Lung (tissue), 12 donors: Measurements from ENCODE around the gene ANKS1B. TPM values are rescaled to one million over a fixed set of nuclear protein-coding genes. Genes with fewer than 3 reads are reported as not detected.

Source experiments
- ATAC-seq: fragments of 200-7000 bp; cut with Tn5 transposase; one replicate; pipeline ENCODE4 v1.9.1; 2020; ENCODE audit warnings: moderate number of reproducible peaks; ENCODE audit not compliant: insufficient read depth, low FRiP score
- DNase-seq, 3 donors: peaks; one replicate each; pipeline ENCODE4 v3.0.0-alpha.2; 2013 to 2017
- H3K27ac ChIP-seq, 2 donors: one replicate each; pipeline ENCODE4 v1.5.1; 2013; ENCODE audit warnings: mild to moderate bottlenecking in 2 of 2, moderate library complexity in 2 of 2, control low read depth in 1 of 2, inconsistent platforms in 1 of 2, low read depth in 1 of 2, low read length in 1 of 2
- H3K27me3 ChIP-seq, 3 donors: one replicate each; pipeline ENCODE4 v1.5.1; 2013; ENCODE audit warnings: low read length in 2 of 3; ENCODE audit not compliant: control insufficient read depth in 3 of 3, insufficient read depth in 3 of 3
- H3K36me3 ChIP-seq, 4 donors: one replicate each; pipeline ENCODE4 v1.5.1; 2013; ENCODE audit warnings: low read length in 4 of 4, mild to moderate bottlenecking in 1 of 4, moderate library complexity in 1 of 4; ENCODE audit not compliant: control insufficient read depth in 4 of 4, insufficient read depth in 4 of 4
- H3K4me1 ChIP-seq, 5 donors: one replicate each; pipeline ENCODE4 v1.5.1; 2013; ENCODE audit warnings: low read length in 5 of 5, mild to moderate bottlenecking in 2 of 5, moderate library complexity in 1 of 5; ENCODE audit not compliant: control insufficient read depth in 5 of 5, insufficient read depth in 5 of 5
- H3K4me3 ChIP-seq: one replicate; pipeline ENCODE4 v1.5.1; 2013; ENCODE audit warnings: mild to moderate bottlenecking, control low read depth, moderate library complexity
- H3K9ac ChIP-seq, 2 donors: one replicate each; pipeline ENCODE4 v1.5.1; 2013; ENCODE audit warnings: low read length in 2 of 2, control low read depth in 1 of 2; ENCODE audit not compliant: insufficient read depth in 1 of 2
- H3K9me3 ChIP-seq, 4 donors: one replicate each; pipeline ENCODE4 v1.5.1; 2013; ENCODE audit warnings: low read length in 3 of 4, mild to moderate bottlenecking in 1 of 4, moderate library complexity in 1 of 4; ENCODE audit not compliant: control insufficient read depth in 4 of 4, insufficient read depth in 3 of 4
- WGBS, 2 donors: extraction: QIAGEN DNeasy Blood & Tissue Kit; methylation state at CpG; one replicate each; pipeline ENCODE4 v1.1.7; 2013; 5-methylcytosine and 5-hydroxymethylcytosine counted together
- polyA plus RNA-seq, 2 donors: library from polyadenylated mRNA; stranded (reverse); fragments of 200-250 nt; gene quantifications; one replicate each; pipeline ENCODE4 v1.2.1, GENCODE V29; 2013
- total RNA-seq, 2 donors: library from RNA; depleted of rRNA in 1 of 2; stranded (reverse); fragments of >200 nt in 1 of 2; gene quantifications; one replicate each; pipeline ENCODE4 v1.2.1, GENCODE V29; 2014 to 2021
- TF ChIP-seq, protein P1 (sequence below): IDR thresholded peaks from 2 replicates; pipeline ENCODE4 v1.5.1; 2012; ENCODE audit warnings: mild to moderate bottlenecking; ENCODE audit errors: control extremely low read depth, extremely low read depth
- donor health status: control.
- donor health status: control.
- donor health status: Bipolar disorder and iron deficiency.
- donor health status: healthy.
- donor health status: DM: yes; HTN: yes; CAD: no.

Gene ANKS1B
- total and polyA plus RNA-seq, 4 donors, result 0.32 to 10.3 (median 3.7) TPM

DNA sequence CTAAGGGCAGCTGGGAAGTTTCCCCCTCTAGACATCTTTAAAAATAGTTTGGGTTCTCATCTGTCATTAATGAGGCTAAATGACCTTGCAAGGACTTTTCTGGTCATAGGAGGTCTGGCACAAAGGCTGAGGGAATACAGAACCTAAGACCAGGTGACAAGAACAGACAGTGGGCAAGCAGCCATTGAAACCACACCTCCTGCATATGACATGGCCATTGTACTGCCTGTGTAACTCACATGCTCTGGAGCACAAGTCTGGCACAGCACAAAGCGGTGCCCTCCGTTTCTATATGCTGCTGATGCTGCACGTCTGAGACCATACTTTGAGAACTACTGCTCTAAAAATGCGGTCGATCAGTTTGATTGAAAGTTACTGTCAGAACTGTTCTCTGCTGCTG lies 1196.3 kb downstream of the ANKS1B start:
- H3K36me3 ChIP-seq, result no peaks in the 10 kb centered on the region
- no peak overlapping the region for H3K9ac ChIP-seq
- 90 to 96% methylated on average over 5 of the region's 5 CpGs for WGBS, 2 donors
- H3K4me1 ChIP-seq, result no peaks in the 10 kb centered on the region
- no peak overlapping the region for H3K4me3 ChIP-seq
- no peaks in the 10 kb centered on the region for H3K27me3 ChIP-seq
- ATAC-seq (no peak), DNase-seq (no peak)
- TF ChIP-seq, protein P1, sequence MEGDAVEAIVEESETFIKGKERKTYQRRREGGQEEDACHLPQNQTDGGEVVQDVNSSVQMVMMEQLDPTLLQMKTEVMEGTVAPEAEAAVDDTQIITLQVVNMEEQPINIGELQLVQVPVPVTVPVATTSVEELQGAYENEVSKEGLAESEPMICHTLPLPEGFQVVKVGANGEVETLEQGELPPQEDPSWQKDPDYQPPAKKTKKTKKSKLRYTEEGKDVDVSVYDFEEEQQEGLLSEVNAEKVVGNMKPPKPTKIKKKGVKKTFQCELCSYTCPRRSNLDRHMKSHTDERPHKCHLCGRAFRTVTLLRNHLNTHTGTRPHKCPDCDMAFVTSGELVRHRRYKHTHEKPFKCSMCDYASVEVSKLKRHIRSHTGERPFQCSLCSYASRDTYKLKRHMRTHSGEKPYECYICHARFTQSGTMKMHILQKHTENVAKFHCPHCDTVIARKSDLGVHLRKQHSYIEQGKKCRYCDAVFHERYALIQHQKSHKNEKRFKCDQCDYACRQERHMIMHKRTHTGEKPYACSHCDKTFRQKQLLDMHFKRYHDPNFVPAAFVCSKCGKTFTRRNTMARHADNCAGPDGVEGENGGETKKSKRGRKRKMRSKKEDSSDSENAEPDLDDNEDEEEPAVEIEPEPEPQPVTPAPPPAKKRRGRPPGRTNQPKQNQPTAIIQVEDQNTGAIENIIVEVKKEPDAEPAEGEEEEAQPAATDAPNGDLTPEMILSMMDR, result no peak
- no peak overlapping the region for H3K27ac ChIP-seq
- peaks cover 0 to 2% (median 0%) of the 10 kb centered on the region in 4 donors for H3K9me3 ChIP-seq

DNA sequence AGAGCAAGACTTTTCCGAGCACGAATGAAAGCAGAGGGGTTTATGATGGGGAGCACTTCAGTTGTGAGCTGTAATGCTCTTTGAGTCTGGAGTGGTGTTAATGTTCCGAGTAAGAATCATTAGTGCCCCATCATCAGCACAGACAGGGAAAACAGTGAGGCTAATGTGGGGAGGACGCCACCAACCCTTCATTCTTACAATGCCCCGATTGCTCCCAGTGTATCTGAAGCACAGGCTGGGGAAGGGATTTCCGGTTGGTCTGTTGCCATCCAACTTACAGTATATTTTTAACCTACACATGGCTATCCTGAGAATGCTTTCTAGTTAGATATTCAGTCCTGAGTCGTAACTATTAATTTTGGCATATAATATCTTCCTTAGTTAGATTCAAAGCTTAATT lies 1198.1 kb downstream of the ANKS1B start:
- no peak overlapping the region for H3K27ac ChIP-seq
- H3K9me3 ChIP-seq, result peaks cover 0 to 2% (median 0%) of the 10 kb centered on the region in 4 donors
- no peak for DNase-seq
- no peaks in the 10 kb centered on the region for H3K36me3 ChIP-seq
- H3K4me3 ChIP-seq, result no peak overlapping the region
- 69 to 74% methylated on average over 7 of the region's 7 CpGs for WGBS, 2 donors
- no peak for ATAC-seq
- H3K4me1 ChIP-seq, result peaks cover 0 to 3% (median 0%) of the 10 kb centered on the region in 5 donors
- TF ChIP-seq, protein P1, result no peak
- no peaks in the 10 kb centered on the region for H3K27me3 ChIP-seq
- H3K9ac ChIP-seq, result no peak overlapping the region

DNA sequence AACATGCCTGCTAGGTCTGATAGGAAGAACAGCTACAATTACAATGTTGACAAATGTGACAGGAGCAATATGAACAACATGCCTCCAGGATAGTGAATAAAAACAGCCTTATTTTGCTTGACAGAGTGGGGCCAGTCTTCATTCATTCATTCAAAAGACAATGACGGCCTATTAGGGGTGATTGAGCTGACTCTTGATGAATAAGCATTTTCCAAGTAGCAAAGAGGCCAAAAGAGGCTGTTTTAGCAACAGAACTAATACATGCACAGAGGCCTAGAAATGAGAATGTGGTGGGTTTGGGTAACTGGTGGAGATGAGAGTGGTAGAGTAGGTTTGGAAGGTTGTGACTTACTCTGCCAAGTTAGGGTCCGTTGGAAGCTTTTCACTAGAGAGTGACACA lies 1201.3 kb downstream of the ANKS1B start:
- Histone ChIP-seq H3K4me3 (no peak overlapping the region), H3K9ac (no peak overlapping the region), H3K27me3 (no peaks in the 10 kb centered on the region), H3K9me3 (peaks cover 0 to 2% (median 0%) of the 10 kb centered on the region in 4 donors), H3K36me3 (no peaks in the 10 kb centered on the region), H3K27ac (no peak overlapping the region), H3K4me1 (peaks cover 0 to 3% (median 0%) of the 10 kb centered on the region in 5 donors)
- DNase-seq, result no peak
- TF ChIP-seq, protein P1, result no peak
- WGBS, 2 donors, result 87 to 91% methylated on average over 2 of the region's 2 CpGs
- no peak for ATAC-seq

DNA sequence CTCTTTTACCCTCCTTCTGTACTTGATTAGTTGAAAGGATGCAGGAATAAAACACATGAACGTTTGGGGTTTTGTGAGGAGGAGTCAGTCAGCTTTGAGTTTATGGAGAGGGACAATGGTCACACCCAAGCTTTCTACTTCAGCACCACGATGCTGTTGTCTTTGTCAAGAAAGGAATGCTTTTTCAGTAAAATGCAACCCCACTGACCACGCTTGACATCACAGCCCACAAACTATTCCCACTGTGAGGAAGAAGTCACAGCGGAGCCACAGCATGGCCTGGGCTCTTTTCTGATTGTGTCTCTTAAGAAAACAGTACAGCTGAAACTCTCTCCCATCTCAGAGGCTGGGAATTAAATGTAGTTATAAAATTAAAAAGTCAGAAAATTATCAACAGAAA lies 1204.5 kb downstream of the ANKS1B start:
- no peak overlapping the region for H3K27ac ChIP-seq
- H3K4me1 ChIP-seq, result peaks cover 0 to 3% (median 0%) of the 10 kb centered on the region in 5 donors
- TF ChIP-seq, protein P1, result no peak
- DNase-seq, result no peak
- no peaks in the 10 kb centered on the region for H3K27me3 ChIP-seq
- H3K9ac ChIP-seq, result no peak overlapping the region
- peaks cover 0 to 2% (median 0%) of the 10 kb centered on the region in 4 donors for H3K9me3 ChIP-seq
- no peak overlapping the region for H3K4me3 ChIP-seq
- ATAC-seq, result no peak
- no peaks in the 10 kb centered on the region for H3K36me3 ChIP-seq
- WGBS, 2 donors, result 63 to 70% methylated on average over 4 of the region's 4 CpGs
